Measurements from ENCODE around the gene WDR27. TPM values are rescaled to one million over a fixed set of nuclear protein-coding genes. Genes with fewer than 3 reads are reported as not detected.

Gene WDR27
- total RNA-seq, 1 experiment from 2014 or later = 77.9 TPM

DNA sequence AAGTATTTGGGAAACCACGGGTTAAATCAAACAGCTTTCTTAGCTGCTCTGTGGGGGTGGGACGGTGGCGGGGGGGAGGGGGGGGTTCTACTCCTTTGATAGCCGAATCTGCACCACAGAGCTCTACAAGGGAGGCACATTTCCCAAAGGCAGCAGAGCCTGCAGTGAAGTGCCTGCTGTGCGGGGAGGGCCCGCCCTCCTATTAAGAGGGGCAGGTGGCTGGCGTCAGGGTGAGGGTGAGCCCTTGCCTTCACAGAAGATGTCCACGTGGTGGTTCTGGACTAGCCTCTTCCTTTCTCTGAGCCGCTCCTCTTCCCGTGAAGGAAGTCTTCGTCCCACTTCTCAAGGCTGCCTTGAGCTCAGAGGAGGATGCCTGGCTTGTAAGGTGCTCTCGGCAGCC lies 273.3 kb downstream of the WDR27 start:
- Mint-ChIP-seq H3K9me3 (ENCODE audit: low read depth, unreplicated experiment) (peaks cover 16% of the 10 kb centered on the region), H3K4me3 (ENCODE audit: low read depth, unreplicated experiment) (no peak overlapping the region), H3K4me1 (ENCODE audit: low read depth, unreplicated experiment) (no peaks in the 10 kb centered on the region), H3K27me3 (ENCODE audit: unreplicated experiment) (no peaks in the 10 kb centered on the region), H3K27ac (ENCODE audit: unreplicated experiment) (no peak overlapping the region), H3K36me3 (ENCODE audit: insufficient read depth, unreplicated experiment) (no peaks in the 10 kb centered on the region)
- TF ChIP-seq, protein P1, sequence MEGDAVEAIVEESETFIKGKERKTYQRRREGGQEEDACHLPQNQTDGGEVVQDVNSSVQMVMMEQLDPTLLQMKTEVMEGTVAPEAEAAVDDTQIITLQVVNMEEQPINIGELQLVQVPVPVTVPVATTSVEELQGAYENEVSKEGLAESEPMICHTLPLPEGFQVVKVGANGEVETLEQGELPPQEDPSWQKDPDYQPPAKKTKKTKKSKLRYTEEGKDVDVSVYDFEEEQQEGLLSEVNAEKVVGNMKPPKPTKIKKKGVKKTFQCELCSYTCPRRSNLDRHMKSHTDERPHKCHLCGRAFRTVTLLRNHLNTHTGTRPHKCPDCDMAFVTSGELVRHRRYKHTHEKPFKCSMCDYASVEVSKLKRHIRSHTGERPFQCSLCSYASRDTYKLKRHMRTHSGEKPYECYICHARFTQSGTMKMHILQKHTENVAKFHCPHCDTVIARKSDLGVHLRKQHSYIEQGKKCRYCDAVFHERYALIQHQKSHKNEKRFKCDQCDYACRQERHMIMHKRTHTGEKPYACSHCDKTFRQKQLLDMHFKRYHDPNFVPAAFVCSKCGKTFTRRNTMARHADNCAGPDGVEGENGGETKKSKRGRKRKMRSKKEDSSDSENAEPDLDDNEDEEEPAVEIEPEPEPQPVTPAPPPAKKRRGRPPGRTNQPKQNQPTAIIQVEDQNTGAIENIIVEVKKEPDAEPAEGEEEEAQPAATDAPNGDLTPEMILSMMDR (IDR thresholded peaks at IDR 0.05; ENCODE audit: unreplicated experiment) = no peak
- intact Hi-C loops (cut with micrococcal nuclease; ENCODE audit: unreplicated experiment) = no loop called here
- CTCF ChIA-PET = no interaction called here
- BruUV-seq (replicated peaks) = no TSS peak
- DNase-seq = no peak

DNA sequence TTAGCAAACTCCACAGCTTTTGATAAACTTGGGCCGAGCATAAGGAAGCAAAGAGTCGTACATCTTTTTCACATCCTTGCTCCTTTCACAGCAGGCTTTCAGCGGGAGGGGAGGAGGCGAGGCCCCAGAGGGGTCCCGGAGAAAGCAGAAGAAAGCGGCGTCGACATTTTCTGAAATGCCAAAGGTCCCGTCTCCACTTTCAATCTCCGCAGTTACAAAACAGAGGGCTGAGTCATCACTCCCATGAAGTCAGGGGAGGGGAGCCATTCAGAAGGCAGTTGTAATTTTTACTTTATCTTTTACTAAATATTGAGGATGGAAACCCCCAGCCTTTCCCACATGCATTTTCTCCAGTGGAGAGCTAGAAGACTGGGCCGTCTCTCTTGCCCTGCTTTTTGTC lies 274.0 kb downstream of the WDR27 start:
- TF ChIP-seq, protein P1 (IDR thresholded peaks at IDR 0.05; ENCODE audit: unreplicated experiment) = no peak
- Mint-ChIP-seq H3K4me3 (ENCODE audit: low read depth, unreplicated experiment) (no peak overlapping the region), H3K4me1 (ENCODE audit: low read depth, unreplicated experiment) (no peaks in the 10 kb centered on the region), H3K27ac (ENCODE audit: unreplicated experiment) (no peak overlapping the region), H3K9me3 (ENCODE audit: low read depth, unreplicated experiment) (peaks cover 16% of the 10 kb centered on the region), H3K27me3 (ENCODE audit: unreplicated experiment) (no peaks in the 10 kb centered on the region), H3K36me3 (ENCODE audit: insufficient read depth, unreplicated experiment) (no peaks in the 10 kb centered on the region)
- intact Hi-C loops (cut with micrococcal nuclease; ENCODE audit: unreplicated experiment) = no loop called here
- BruUV-seq (replicated peaks) = no TSS peak
- no peak for DNase-seq
- CTCF ChIA-PET = no interaction called here

GRCh38 chr6:169426611-169427010 lies 275.2 kb downstream of the WDR27 start:
- no TSS peak for BruUV-seq (replicated peaks)
- H3K4me3 Mint-ChIP-seq (ENCODE audit: low read depth, unreplicated experiment) = no peak overlapping the region
- no peaks in the 10 kb centered on the region for H3K4me1 Mint-ChIP-seq (ENCODE audit: low read depth, unreplicated experiment)
- CTCF ChIA-PET = no interaction called here
- H3K27ac Mint-ChIP-seq (ENCODE audit: unreplicated experiment) = no peak overlapping the region
- peaks cover 14% of the 10 kb centered on the region for H3K9me3 Mint-ChIP-seq (ENCODE audit: low read depth, unreplicated experiment)
- intact Hi-C loops (cut with micrococcal nuclease; ENCODE audit: unreplicated experiment) = no loop called here
- DNase-seq = no peak
- peaks cover 8% of the 10 kb centered on the region for H3K36me3 Mint-ChIP-seq (ENCODE audit: insufficient read depth, unreplicated experiment)
- no peaks in the 10 kb centered on the region for H3K27me3 Mint-ChIP-seq (ENCODE audit: unreplicated experiment)
- TF ChIP-seq, protein P1 (IDR thresholded peaks at IDR 0.05; ENCODE audit: unreplicated experiment) = no peak

GRCh38 chr6:169425628-169426370 lies 276.0 kb downstream of the WDR27 start:
- H3K27me3 Mint-ChIP-seq (ENCODE audit: unreplicated experiment) = no peaks in the 10 kb centered on the region
- H3K4me1 Mint-ChIP-seq (ENCODE audit: low read depth, unreplicated experiment) = no peaks in the 10 kb centered on the region
- H3K9me3 Mint-ChIP-seq (ENCODE audit: low read depth, unreplicated experiment) = peaks cover 14% of the 10 kb centered on the region
- CTCF ChIA-PET = no interaction called here
- no peak for DNase-seq
- intact Hi-C loops (cut with micrococcal nuclease; ENCODE audit: unreplicated experiment) = no loop called here
- no TSS peak for BruUV-seq (replicated peaks)
- H3K36me3 Mint-ChIP-seq (ENCODE audit: insufficient read depth, unreplicated experiment) = peaks cover 8% of the 10 kb centered on the region
- no peak overlapping the region for H3K27ac Mint-ChIP-seq (ENCODE audit: unreplicated experiment)
- TF ChIP-seq, protein P1 (IDR thresholded peaks at IDR 0.05; ENCODE audit: unreplicated experiment) = no peak
- no peak overlapping the region for H3K4me3 Mint-ChIP-seq (ENCODE audit: low read depth, unreplicated experiment)

All from Calu3 (cell line).